ENCODE results near the gene ADCY1.

ADCY1 gene

GRCh38 chr7:45708046-45708950 is 134.1 kb downstream of the ADCY1 start:
- no peak overlapping the region for H3K4me3 ChIP-seq (ENCODE audit: low read length)
- no peak for TF ChIP-seq ZNF274 (IDR thresholded peaks at IDR 0.05; ENCODE audit: low read depth, low read length)

- H3K4me3 ChIP-seq (ENCODE audit: low read length) = no peak overlapping the region
- TF ChIP-seq ZNF274 (IDR thresholded peaks at IDR 0.05; ENCODE audit: low read depth, low read length) = no peak
These were observed 135.2 kb downstream of the ADCY1 start for GRCh38 chr7:45709168-45710042.

GRCh38 chr7:45710271-45711160 is 136.3 kb downstream of the ADCY1 start:
- TF ChIP-seq ZNF274 (IDR thresholded peaks at IDR 0.05; ENCODE audit: low read depth, low read length) = no peak
- H3K4me3 ChIP-seq (ENCODE audit: low read length) = no peak overlapping the region

GRCh38 chr7:45711161-45711490 is 137.0 kb downstream of the ADCY1 start:
- no peak overlapping the region for H3K4me3 ChIP-seq (ENCODE audit: low read length)
- no peak for TF ChIP-seq ZNF274 (IDR thresholded peaks at IDR 0.05; ENCODE audit: low read depth, low read length)

- TF ChIP-seq ZNF274 (IDR thresholded peaks at IDR 0.05; ENCODE audit: low read depth, low read length) = no peak
- H3K4me3 ChIP-seq (ENCODE audit: low read length) = no peak overlapping the region
These were observed 138.0 kb downstream of the ADCY1 start for GRCh38 chr7:45712057-45712689.

- TF ChIP-seq ZNF274 (IDR thresholded peaks at IDR 0.05; ENCODE audit: low read depth, low read length) = no peak
- H3K4me3 ChIP-seq (ENCODE audit: low read length) = no peak overlapping the region
These were observed 138.9 kb downstream of the ADCY1 start for GRCh38 chr7:45712872-45713668.

- H3K4me3 ChIP-seq (ENCODE audit: low read length) = no peak overlapping the region
- TF ChIP-seq ZNF274 (IDR thresholded peaks at IDR 0.05; ENCODE audit: low read depth, low read length) = no peak
These were observed 139.7 kb downstream of the ADCY1 start for GRCh38 chr7:45713669-45714520.

GRCh38 chr7:45714521-45714820 is 140.3 kb downstream of the ADCY1 start:
- H3K4me3 ChIP-seq (ENCODE audit: low read length) = no peak overlapping the region
- no peak for TF ChIP-seq ZNF274 (IDR thresholded peaks at IDR 0.05; ENCODE audit: low read depth, low read length)

- H3K4me3 ChIP-seq (ENCODE audit: low read length) = no peak overlapping the region
- TF ChIP-seq ZNF274 (IDR thresholded peaks at IDR 0.05; ENCODE audit: low read depth, low read length) = no peak
These were observed 141.5 kb downstream of the ADCY1 start for GRCh38 chr7:45715471-45716352.

- no peak for TF ChIP-seq ZNF274 (IDR thresholded peaks at IDR 0.05; ENCODE audit: low read depth, low read length)
- no peak overlapping the region for H3K4me3 ChIP-seq (ENCODE audit: low read length)
These were observed 142.4 kb downstream of the ADCY1 start for GRCh38 chr7:45716380-45717203.

Measured in GM08714 (cell line).